AG10803 (cell line): ENCODE measurements around the gene CIITA.
A peak's percentile ranks its signal among the peaks of the same experiment; 100 is the strongest.

Experiments used
- DNase-seq: peaks from one replicate; pipeline ENCODE4 v3.0.0; 2010; ENCODE audit warnings: low read depth
- H3K4me3 ChIP-seq: 2 replicates; pipeline ENCODE4 v1.5.1; 2011; ENCODE audit warnings: mild to moderate bottlenecking, low read length, control low read depth
- CTCF ChIP-seq: conservative IDR thresholded peaks from 2 replicates; pipeline ENCODE4 v1.5.1; 2011; ENCODE audit warnings: mild to moderate bottlenecking, low read length, control low read depth, inconsistent platforms

CIITA gene

DNA sequence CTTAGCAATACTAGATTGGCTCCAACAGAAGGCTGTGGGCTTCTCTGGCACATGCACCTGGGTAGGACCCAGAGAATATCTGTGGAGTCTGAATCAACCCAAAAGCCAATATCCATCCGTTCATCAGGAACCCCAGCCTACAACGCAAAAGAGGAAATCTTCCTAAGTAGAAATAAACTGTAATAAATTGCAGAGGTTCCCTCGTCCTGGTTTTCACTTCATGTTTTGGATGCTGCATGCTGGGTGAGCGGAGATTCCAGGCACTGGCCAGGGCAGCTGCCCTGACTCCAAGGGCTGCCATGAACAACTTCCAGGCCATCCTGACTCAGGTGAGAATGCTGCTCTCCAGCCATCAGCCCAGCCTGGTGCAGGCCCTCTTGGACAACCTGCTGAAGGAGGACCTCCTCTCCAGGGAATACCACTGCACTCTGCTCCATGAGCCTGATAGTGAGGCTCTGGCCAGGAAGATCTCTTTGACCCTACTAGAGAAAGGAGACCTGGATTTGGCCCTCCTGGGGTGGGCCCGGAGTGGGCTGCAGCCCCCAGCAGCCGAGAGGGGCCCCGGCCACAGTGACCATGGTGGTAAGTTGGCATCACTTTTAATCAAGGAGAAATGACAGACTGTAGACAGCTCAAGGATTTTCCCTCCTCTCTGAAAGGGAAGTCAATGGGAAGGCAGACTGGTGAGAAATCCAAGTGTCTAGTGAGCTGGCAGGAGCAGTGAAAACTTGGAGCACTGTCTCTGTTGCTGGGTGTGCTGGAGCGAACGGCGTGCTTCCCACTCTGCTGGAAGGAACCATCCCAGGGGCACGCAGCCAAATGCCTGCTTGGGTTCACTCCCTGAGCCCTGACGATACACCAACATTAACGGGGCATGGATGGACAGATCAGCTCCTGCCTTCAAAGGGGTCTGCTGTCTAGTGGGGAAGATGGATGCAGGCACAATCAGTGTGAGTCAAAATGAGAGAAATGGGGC is 10.7 kb upstream of the CIITA start:
- DNase-seq: peak; percentile 17
- no peak for TF ChIP-seq CTCF
- no peak overlapping the region for H3K4me3 ChIP-seq

DNA sequence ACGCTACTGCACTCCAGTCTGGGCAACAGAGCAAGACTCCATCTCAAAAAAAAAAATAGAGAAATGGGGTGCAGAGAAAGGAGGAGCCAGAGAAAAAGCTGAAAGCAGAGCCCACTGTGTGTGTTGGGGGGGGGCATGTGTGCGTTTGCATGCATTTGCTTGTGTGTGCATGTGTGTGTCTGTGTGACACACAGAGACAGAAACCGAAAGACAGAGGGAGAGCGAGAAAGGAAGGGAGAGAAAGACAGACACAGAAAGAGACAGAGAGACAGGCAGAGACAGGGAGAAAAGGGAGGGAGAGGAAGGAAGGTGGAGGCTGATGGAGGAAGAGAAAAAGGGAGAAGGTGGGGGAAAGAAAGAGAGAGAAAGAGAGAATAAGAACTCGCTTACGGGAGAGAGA is 9.8 kb upstream of the CIITA start:
- H3K4me3 ChIP-seq: no peak overlapping the region
- no peak for DNase-seq
- no peak for TF ChIP-seq CTCF

DNA sequence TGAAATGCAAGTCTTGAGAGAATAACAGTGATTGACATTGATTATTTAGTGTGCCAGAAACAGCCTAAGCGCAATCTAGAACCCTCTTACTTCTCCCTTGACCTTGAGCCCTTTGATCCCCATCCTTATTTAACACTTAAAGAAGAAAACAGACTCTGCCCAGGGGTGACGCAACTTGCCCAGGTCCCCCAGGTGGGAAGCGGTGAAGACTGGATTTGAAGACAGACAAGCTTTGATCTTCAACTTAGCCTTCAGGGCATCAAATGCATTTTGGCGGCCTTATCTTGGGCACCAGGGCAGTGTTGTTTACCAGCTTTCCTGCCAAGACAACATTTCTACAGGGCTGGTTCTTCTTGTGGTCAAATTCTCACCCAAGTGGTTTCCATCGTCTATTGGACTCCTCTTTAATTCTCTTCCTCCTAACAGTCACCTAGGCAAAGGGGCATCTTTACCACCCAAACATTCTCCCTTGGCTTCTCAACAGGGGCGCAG is 8.9 kb upstream of the CIITA start:
- no peak for TF ChIP-seq CTCF
- DNase-seq: no peak
- no peak overlapping the region for H3K4me3 ChIP-seq

DNA sequence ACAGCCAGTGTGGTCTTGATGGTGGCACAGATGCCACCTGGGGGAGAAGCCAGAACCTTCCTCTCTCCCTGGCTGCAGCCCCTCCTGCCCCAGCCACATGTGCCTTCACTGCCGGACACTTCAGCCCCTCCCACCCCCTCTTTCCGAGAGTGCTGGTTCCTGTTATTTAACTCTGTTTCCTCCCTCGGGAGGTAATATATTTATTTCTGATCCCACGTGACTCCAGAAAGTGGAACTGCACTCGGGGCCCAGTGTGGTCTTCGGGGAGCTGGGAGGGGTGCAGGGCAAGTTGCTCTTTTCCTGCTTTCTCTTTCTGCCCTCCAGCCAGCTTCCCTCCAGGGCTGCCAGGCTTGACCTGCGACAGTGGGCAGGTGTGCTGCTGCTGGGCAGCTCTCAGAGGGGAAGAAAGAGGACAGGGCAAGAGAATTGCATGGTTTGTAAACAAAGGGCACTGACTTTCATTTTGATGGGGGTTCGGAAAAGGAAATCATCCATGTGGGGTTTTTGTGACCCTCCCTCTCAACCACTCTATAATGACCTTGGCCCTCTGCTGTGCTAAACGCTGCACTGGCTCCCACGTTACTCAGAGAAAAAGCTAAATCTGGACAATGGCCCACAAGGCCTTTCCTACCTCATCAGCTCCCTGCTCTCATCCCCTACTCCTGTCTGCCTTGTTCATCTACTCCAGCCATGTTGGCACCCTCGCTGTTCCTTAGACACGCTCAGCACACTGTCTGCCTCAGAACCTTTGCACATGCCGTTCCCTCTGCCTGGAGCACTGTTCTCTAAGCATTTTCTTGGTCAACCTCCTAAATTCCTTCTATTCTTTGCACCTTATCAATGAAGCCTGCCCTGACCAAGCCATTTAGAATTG is 8.2 kb upstream of the CIITA start:
- TF ChIP-seq CTCF: no peak
- no peak for DNase-seq
- no peak overlapping the region for H3K4me3 ChIP-seq

- no peak overlapping the region for H3K4me3 ChIP-seq
- no peak for TF ChIP-seq CTCF
- DNase-seq: no peak
These were observed 6.7 kb upstream of the CIITA start for GRCh38 chr16:10870137-10870776.

GRCh38 chr16:10870808-10871156 is 6.2 kb upstream of the CIITA start:
- no peak for TF ChIP-seq CTCF

More at GRCh38 chr16:10870808-10871156, 6.2 kb upstream of the CIITA start:
- no peak for DNase-seq
- no peak overlapping the region for H3K4me3 ChIP-seq
